Gastroesophageal sphincter (tissue), 4 donors: ENCODE results near the gene BAHCC1. TPM values are rescaled to one million over a fixed set of nuclear protein-coding genes. Genes with fewer than 3 reads are reported as not detected.

Experiments
- ATAC-seq: fragments of 150-250 bp; one replicate; pipeline ENCODE4 v1.9.1; 2016; ENCODE audit warnings: mild to moderate bottlenecking, moderate library complexity
- H3K27ac ChIP-seq, 4 donors: fragments of 200-600 bp; sonication (generic) in 3 of 4; 1 replicate in 3 of 4; 2 replicates in 1 of 4; pipeline ENCODE4 v1.5.1; 2016 to 2019
- H3K27me3 ChIP-seq: fragments of 200-600 bp; sonication (generic); one replicate; pipeline ENCODE4 v1.5.1; 2019
- H3K36me3 ChIP-seq, 2 donors: fragments of 200-600 bp; sonication (generic); one replicate each; pipeline ENCODE4 v1.5.1; 2019; ENCODE audit warnings: control low read depth in 1 of 2
- H3K4me1 ChIP-seq, 3 donors: fragments of 200-600 bp; sonication (generic); 1 replicate in 2 of 3; 2 replicates in 1 of 3; pipeline ENCODE4 v1.5.1; 2016 to 2019; ENCODE audit warnings: control low read depth in 2 of 3
- H3K4me3 ChIP-seq, 2 donors: fragments of 200-600 bp; sonication (generic); one replicate each; pipeline ENCODE4 v1.5.1; 2019; ENCODE audit warnings: mild to moderate bottlenecking in 1 of 2, moderate library complexity in 1 of 2
- H3K9me3 ChIP-seq, 3 donors: fragments of 200-600 bp; sonication (generic); one replicate each; pipeline ENCODE4 v1.5.1; 2017 to 2019; ENCODE audit warnings: control low read depth in 2 of 3
- CTCF ChIP-seq, 4 experiments: fragments of 200-600 bp in 2 of 4; fragments of 450-650 bp in 2 of 4; sonication (generic) in 1 of 4; IDR thresholded peaks; one replicate each; pipeline ENCODE4 v1.5.1; 2017 to 2019; ENCODE audit warnings: antibody characterized with exemption in 4 of 4, mild to moderate bottlenecking in 2 of 4, moderate library complexity in 2 of 4
- EP300 ChIP-seq: sonication (generic); formaldehyde crosslinking; IDR thresholded peaks from one replicate; pipeline ENCODE4 v1.6.1; 2017; ENCODE audit warnings: antibody characterized with exemption, mild to moderate bottlenecking
- POLR2A ChIP-seq, 2 donors: fragments of 450-650 bp; IDR thresholded peaks; one replicate each; pipeline ENCODE4 v1.6.1; 2017; ENCODE audit warnings: antibody characterized with exemption in 2 of 2, mild to moderate bottlenecking in 2 of 2, moderate library complexity in 1 of 2
- POLR2AphosphoS5 ChIP-seq: sonication (generic); formaldehyde crosslinking; IDR thresholded peaks from one replicate; pipeline ENCODE4 v1.6.1; 2017; ENCODE audit warnings: antibody characterized with exemption
- WGBS, 2 donors: methylation state at CpG; one replicate each; pipeline ENCODE4 v1.1.5; 2018; ENCODE audit warnings: low coverage in 1 of 2; 5-methylcytosine and 5-hydroxymethylcytosine counted together
- total RNA-seq, 4 donors: library from RNA; depleted of rRNA; stranded (reverse); fragments of >200 nt; gene quantifications; one replicate each; pipeline ENCODE4 v1.1.0, GENCODE V29; 2016

BAHCC1 gene
- total RNA-seq, 4 donors from 2014 or later = 17.5 to 34.3 (median 19.5) TPM

- Histone ChIP-seq H3K27me3 (no peaks in the 10 kb centered on the region), H3K4me1 (peaks cover 0 to 25% (median 15%) of the 10 kb centered on the region in 3 donors), H3K36me3 (no peaks in the 10 kb centered on the region), H3K4me3 (no peak overlapping the region), H3K27ac (no peak overlapping the region), H3K9me3 (no peaks in the 10 kb centered on the region)
- ATAC-seq = no peak
- 40 to 69% methylated on average over 1 to 4 of the region's 7 CpGs for WGBS, 2 donors
- TF ChIP-seq EP300 (no peak), POLR2AphosphoS5 (no peak), POLR2A (IDR thresholded peaks at IDR 0.05) (no peak), CTCF (IDR thresholded peaks at IDR 0.05) (no peak)
These were observed 81.9 kb downstream of the BAHCC1 start for GRCh38 chr17:81477173-81477572.

- no peak for ATAC-seq
- 94 to 97% methylated on average over 4 to 11 of the region's 20 CpGs for WGBS, 2 donors
- Histone ChIP-seq H3K27ac (no peak overlapping the region), H3K36me3 (no peaks in the 10 kb centered on the region), H3K9me3 (no peaks in the 10 kb centered on the region), H3K27me3 (no peaks in the 10 kb centered on the region), H3K4me1 (peaks cover 0 to 35% (median 15%) of the 10 kb centered on the region in 3 donors), H3K4me3 (no peak overlapping the region)
- TF ChIP-seq POLR2A (IDR thresholded peaks at IDR 0.05) = no peak
- no peak for TF ChIP-seq POLR2AphosphoS5
- TF ChIP-seq EP300 = no peak
- TF ChIP-seq CTCF (IDR thresholded peaks at IDR 0.05) = no peak
These were observed 82.9 kb downstream of the BAHCC1 start for GRCh38 chr17:81478119-81478518.

- no peak for ATAC-seq
- TF ChIP-seq POLR2AphosphoS5 (no peak), CTCF (IDR thresholded peaks at IDR 0.05) (no peak), POLR2A (IDR thresholded peaks at IDR 0.05) (no peak), EP300 (no peak)
- no peak overlapping the region for H3K4me3 ChIP-seq
- peaks cover 0 to 48% (median 24%) of the 10 kb centered on the region in 3 donors for H3K4me1 ChIP-seq
- no peaks in the 10 kb centered on the region for H3K9me3 ChIP-seq
- no peaks in the 10 kb centered on the region for H3K27me3 ChIP-seq
- WGBS, 2 donors = 84 to 86% methylated on average over 7 of the region's 20 CpGs
- H3K36me3 ChIP-seq = no peaks in the 10 kb centered on the region
- no peak overlapping the region for H3K27ac ChIP-seq
These were observed 84.2 kb downstream of the BAHCC1 start for GRCh38 chr17:81479175-81480071.

GRCh38 chr17:81480140-81481072 is 85.1 kb downstream of the BAHCC1 start:
- no peaks in the 10 kb centered on the region for H3K27me3 ChIP-seq
- H3K4me3 ChIP-seq = peak overlapping the region in 1 of 2 donors; percentile 60
- H3K36me3 ChIP-seq = no peaks in the 10 kb centered on the region
- H3K27ac ChIP-seq = peak overlapping the region in 2 of 4 donors; percentile 57 to 67
- 63% methylated on average over 7 of the region's 21 CpGs; no CpG with 5 or more reads in 1 of the 2 donors for WGBS, 2 donors
- H3K9me3 ChIP-seq = no peaks in the 10 kb centered on the region
- no peak for ATAC-seq
- TF ChIP-seq CTCF (IDR thresholded peaks at IDR 0.05) (peak in 1 of 4 experiments; percentile 27), POLR2AphosphoS5 (no peak)
- H3K4me1 ChIP-seq = peaks cover 0 to 53% (median 29%) of the 10 kb centered on the region in 3 donors
